HG02571 (cell line): Measurements from ENCODE around the gene CKMT1B.
"Not testable (repeated sequence)": the region's sequence is repeated elsewhere in the genome, so short reads cannot be mapped to it uniquely, and the experiment has no call there.

Source experiments
- ATAC-seq: cut with Tn5 transposase; IDR thresholded peaks from one replicate; pipeline ENCODE4 v1.9.1; 2021; ENCODE audit warnings: mild to moderate bottlenecking, moderate library complexity; ENCODE audit not compliant: unreplicated experiment

The CKMT1B gene

DNA sequence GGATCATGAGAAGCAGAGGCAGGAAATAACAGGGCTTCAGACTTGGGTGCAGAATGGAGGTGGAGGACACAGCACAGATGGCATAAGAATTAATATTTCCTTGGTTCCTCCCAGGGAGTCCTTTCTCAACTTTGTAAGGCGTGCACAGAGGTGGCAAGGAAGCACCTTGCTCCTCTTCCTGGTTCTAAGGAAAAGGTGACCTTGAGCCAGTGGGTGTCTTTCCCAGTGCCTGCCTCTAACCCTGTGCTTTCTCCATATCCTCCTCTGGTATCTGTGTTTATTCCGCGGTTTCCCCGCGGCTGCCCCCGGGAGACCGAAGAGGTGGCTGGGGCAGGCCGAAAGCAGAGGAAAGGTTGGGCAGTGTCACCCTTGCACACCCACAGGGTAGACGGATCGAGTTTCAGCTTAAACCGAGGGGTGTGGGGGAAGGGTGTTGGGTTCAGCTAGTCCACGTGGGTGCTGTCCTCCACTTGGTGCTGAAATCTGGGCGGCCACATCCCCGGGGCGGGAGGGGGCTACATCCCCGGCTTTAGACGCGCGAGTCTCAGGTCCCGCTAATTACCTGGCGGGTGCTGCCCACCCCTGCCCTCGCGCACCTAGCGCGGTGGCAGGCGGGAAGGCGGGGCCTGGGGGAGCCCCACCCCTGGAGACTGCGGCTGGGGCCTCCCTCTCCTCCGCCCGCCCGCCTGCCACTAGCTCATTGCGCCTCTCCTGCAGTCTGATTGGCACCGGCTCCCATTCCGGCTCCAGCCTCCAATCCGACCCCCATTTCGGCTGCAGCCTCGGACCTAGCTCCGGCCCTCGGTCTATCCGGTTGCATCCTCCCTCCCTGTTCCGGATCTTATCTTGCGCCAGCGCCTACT lies at the start of gene CKMT1B:
TSS of gene CKMT1B (plus strand) at position 700 of the 863 bp plus-strand sequence. CDS start 192 bp downstream, outside the sequence.
- ATAC-seq, result not testable (repeated sequence)

DNA sequence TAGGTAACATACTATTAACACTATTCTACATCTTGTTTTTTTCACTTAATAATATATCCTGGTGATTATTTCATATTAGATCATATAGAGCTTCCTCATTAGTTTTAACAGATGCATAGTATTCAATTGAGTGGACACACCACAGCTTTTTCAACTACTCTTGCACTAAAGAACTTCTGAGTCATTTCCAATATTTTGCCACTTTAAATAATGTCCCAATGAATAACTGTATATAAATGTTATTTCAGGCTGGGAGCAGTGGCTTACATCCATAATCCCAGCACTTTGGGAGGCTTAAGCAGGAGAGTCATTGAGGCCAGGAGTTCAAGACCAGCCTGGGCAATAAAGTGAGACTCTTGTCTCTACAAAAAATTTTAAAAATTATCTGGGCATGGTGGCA lies 49.6 kb upstream of the CKMT1B start:
- ATAC-seq, result no peak

DNA sequence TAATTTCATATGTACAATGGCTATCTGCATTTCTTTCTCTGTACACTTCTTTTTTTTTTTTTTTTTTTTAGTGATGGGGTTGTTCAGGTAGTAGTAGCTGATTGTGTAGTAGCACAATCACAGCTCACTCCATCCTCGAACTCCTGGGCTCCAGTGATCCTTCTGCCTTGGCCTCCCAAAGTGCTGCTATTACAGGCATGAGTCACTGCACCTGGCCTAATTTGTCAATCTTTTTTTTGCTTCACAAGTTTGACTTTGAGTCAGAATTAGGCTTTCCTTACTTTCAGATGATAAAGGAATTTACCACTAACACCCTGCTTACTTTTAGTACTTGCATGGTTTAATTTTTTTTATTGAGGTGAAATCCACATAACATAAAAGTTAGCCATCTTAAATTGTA lies 48.4 kb upstream of the CKMT1B start:
- no peak for ATAC-seq

DNA sequence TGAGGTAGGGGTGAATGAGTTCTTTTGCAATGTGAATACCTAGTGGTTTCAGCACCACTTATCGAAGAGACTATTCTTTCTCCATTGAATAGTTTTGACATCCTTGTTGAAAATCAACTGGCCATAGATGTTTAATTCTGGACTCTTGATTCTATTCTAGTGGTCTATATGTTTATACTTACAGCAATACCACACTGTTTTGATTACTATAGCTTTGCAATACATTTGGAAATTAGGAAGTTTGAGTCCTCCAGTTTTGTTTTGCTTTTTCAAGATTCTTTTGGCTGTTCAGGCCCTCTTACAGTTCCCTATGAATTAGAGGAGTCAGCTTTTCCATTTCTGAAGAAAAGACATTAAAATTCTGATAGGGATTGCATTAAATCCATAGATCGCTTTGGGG lies 46.3 kb upstream of the CKMT1B start:
- no peak for ATAC-seq

DNA sequence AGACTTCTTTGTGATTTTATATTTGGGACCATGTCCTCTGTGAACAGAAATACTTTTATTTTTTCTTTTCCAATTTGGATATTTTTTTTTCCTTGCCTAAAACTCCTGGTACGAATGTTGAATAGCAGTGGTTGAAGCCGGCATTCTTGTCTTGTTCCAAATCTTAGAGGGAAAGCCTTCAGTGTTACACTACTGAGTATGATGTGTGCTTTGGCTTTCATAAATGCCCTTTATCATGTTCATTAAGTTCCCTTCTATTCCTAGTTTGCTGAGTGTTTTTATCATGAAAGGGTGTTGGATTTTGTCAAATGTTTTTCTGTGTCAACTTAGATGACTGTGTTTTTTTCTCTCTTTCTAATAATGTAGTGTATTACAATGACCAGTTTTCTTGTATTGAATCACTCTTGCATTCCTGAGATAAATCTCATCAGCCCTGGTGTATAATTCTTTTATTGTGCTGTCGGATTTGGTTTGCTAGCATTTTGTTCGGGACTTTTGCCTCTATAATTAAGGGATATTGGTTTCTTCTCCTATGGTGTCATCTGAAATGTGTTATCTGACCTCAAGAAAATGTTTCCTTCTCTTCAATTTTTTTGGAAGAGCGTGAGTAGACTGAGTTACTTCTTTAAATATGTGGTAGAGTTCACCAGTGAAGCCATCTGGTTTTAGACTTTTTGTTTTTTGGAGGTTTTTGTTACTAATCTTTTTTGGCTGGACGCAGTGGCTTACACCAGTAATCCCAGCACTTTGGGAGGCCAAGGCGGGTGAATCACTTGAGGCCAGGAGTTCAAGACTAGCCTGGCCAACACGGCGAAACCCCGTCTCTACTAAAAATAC lies 43.1 kb upstream of the CKMT1B start:
- no peak for ATAC-seq

DNA sequence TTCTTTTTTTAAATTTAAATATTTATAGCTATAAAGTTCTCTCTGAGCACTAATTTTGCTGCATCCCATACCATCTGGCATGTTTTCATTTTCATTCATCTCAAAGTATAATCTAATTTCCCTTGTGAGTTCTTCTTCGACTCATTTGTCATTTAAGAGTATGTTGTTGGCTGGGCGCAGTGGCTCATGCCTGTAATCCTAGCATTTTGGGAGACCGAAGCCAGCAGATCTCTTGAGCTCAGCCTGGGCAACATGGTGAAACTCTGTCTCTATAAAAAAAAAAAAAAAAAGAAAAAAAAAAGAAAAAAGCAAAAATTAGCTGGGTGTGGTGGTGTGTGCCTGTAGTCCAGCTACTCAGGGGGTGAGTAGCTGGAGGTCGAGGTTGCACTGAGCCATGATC lies 41.6 kb upstream of the CKMT1B start:
- no peak for ATAC-seq

DNA sequence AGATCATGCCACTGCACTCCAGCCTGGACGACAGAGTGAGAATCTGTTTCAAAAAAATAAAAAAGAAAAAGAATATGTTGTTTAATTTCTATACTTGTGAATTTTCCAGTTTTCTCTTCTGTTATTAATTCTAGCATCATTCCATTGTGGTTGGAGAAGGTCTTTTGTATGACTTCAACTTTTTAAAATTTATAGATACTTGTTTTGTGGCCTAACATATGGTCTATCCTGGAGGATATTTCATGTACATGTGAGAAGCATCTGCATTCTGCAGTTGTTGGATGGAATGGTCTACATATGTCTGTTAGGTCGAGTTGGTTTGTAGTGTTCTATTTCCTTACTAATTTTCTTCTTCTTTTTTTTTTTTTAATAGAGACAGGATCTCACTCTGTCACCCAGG lies 40.8 kb upstream of the CKMT1B start:
- ATAC-seq, result no peak

DNA sequence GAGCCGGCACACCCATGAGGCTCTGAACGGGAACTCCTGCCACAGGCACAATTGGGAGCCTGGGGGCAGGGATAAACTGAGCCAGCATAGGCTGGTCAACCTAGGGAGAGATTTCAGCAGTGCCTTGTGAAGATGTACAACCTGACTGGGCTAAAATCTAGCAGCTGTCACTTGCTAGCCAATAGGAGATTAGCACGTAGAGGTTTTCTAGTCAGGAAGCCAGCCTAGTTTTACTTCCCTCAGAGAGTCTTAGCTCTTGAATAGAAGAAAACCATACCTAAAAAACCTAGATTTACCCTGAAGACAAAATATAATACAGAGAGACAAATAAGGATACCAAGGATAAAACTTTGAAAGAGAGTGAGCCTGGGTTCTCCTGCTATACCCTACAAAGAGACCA lies 31.1 kb upstream of the CKMT1B start:
- not testable (repeated sequence) for ATAC-seq

DNA sequence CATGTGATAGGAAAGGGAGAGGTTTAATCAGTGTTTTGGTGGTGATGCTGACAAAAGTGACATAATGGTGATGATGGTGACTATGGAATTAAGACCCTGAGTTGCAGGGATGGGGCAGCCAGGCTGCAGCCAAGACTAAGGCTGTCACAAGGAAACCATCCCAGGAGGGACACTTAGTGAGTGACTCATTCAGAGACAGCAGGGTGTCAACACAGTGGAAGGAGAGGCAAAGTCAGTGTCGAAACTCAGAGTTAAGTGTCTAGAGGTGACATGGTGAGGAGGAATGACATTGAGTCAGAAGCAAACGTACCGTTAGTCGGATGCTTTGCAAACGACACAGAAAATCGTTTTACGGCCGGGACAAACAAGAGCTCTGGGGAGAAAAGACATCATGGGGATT lies 30.0 kb upstream of the CKMT1B start:
- ATAC-seq, result not testable (repeated sequence)

DNA sequence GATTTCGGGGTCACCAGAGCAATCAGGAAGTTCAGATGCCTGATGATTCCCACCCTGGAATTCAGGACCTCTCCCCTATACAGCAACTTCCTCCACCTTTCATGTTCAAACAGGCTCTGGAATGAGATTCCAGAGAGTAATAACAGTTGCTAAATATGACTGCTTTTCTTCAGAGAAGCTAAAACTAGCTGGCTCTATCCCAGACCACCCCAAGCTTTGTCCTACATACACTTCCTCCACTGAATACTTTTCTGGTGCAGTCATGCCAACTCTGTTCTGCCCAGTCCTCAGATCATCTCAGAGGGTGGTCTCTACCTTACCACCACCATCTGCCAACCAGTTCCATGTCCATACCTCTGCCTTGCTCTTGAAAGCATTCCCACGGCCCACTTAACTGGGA lies 27.2 kb upstream of the CKMT1B start:
- not testable (repeated sequence) for ATAC-seq

DNA sequence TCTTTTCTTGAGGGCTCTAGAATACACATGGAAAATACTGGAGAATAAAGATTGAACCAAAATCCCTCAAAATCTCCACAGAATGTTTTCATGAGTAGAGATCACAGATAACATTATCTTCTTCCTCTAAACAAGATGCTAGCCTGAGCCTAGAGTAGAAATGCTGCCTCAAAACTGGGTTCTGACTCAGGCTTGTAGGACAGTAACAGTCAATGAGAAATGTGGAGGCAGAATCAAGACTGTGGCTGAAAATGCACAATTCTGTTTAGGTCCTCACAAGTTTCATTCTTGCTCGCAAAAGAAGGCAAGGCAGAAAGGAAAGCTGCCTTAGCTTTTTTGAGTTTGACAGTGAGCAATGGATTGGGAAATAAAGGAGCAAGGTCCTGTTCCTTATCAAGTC lies 19.2 kb upstream of the CKMT1B start:
- not testable (repeated sequence) for ATAC-seq

DNA sequence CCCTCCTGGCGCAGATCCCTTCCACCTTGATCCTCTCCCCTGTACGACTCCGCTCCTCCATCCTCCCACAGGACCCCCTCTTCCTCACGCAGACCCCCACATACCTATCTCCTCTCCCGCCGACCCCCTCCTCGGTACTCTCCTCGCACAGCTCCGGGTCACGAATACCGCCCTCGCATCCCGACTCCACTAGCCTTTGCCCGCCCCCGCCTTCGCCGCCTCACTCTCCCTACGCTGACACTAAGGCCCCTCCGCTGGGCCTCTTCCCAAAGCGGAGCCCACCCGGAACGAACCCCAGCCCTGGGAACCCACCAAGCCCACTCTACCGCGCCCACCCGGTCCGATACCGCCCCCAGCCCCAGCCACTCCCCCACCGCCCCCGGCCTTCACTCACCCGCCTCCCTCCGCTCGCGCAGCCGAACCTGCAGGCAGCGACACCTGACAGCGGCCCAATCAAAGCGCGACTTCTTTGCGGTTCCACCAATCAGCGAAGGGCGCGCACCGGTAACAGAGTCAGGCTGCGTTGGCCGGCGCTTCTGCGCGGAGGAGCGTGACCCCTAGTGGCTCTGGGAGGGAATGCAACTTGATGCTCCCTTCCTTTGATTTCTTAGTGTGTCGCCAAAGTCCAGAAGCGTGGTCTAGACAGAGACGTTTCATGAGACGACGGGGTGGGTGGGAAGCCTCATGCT lies 3.9 kb upstream of the CKMT1B start, which contains the start of gene PPIP5K1:
TSS of gene PPIP5K1 (minus strand) at position 431 of the 689 bp plus-strand sequence. CDS start 5,704 bp downstream, outside the sequence.
- peak; percentile 96 for ATAC-seq

DNA sequence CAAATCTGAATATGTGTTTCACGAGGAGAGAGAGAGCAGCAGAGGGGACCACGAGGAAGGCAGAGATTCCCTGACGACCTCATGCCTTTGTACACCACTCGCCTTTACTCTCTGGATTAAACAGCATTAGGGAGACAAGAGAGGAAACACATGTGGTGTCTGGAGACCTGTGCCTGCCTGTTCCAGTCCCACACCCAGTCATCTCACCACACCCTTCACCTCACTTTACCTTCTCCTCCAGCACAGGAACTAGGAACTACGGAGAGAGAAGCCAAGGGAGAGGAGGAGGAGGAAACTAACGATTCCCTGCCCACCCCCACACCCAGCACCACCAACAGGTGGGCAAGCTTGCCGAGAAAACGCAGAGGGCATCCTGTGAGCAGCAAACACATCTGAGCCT lies 986 bp upstream of the CKMT1B start:
- not testable (repeated sequence) for ATAC-seq

DNA sequence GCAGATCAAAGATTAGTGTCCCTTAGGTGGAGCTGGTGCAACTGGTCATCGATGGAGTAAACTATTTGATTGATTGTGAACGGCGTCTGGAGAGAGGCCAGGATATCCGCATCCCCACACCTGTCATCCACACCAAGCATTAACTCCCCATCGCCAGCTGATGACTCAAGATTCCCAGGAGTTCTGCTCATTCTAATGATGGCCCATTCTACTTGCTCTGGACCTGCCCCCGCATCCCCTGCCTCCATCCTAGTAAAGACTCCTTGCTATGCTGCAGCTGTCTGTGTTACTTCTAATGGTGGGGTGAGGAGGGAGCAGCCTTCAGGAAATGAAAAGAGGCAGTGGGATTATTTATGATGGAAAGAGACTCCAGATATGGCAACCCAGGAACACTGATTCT lies 5.3 kb downstream of the CKMT1B start:
- not testable (repeated sequence) for ATAC-seq

DNA sequence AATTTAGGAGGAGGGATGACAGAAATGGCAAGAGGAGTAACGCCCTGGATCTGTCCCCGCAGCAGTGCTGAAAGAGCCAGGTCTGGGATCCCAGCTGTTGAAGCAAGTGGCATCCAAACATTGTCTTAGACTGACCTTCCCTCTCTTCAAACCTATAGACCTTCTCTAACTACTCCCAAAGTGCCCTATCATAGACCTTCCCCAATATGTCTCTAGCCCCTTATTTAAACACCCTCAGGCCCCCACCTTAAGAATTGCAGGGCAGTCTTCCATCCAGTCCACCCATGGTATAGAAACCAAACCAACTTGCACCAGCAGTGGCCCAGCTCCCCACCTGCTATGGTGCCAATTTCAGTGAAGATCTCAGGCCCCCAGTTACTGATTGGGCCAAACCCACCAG lies 6.4 kb downstream of the CKMT1B start:
- ATAC-seq, result not testable (repeated sequence)

DNA sequence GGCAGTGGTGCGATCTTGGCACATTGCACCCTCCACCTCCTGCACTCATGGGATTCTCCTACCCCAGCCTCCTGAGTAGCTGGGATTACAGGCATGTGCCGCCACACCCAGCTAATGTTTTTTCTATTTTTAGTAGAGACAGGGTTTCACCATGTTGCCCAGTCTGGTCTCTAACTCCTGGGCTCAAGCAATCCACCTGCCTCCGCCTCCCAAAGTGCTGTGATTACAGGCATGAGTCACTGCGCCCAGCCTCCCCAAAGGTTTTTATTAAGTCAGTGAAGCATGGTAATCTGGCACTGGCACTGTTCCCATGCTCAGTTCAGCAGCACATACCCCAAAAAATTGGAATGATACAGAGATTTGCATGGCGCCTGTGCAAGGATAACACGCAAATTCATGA lies 8.4 kb downstream of the CKMT1B start:
- not testable (repeated sequence) for ATAC-seq

DNA sequence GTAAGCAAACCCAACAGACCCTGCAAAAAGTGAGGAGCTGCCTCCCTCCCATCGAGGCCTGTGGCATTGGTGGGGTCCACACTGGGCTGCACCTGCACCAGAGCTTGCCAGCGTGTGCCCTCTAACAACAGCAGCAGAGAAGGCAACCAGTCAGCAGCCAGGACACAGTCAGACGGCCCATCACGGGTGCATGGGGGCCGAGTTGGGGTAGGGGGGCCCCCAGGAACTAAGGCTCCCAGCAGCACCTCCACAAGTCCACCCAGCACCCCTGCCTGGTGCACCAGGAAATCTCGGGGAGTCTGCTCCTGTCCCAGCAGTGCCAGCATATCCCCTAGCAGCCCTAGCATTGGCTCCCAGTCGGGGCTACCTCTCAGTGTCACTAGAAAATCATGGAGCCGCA lies 23.9 kb downstream of the CKMT1B start:
- not testable (repeated sequence) for ATAC-seq

DNA sequence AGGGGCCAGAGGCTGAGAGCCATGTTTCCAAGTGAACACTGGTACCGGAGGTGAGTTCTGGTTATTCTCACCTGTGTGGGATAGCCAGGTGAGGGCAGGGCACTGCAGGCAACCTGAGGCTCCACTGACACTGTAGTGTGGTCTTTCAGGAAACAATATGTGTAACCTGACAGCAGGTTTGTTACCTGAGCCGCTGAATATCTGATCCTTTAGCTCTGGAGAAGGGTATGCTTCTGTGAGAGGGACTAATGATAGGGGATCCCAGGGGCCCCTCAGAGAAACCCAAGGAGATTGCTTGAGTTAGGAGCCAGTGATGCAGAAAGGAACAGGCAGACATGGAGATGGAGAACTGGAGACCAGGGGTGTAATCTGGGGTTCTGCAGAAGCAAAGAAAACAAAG lies 24.9 kb downstream of the CKMT1B start, which contains the start of gene STRC:
TSS of gene STRC (minus strand) at position 101 of the 400 bp plus-strand sequence. CDS start at position 23, 78 bp downstream.
- not testable (repeated sequence) for ATAC-seq

DNA sequence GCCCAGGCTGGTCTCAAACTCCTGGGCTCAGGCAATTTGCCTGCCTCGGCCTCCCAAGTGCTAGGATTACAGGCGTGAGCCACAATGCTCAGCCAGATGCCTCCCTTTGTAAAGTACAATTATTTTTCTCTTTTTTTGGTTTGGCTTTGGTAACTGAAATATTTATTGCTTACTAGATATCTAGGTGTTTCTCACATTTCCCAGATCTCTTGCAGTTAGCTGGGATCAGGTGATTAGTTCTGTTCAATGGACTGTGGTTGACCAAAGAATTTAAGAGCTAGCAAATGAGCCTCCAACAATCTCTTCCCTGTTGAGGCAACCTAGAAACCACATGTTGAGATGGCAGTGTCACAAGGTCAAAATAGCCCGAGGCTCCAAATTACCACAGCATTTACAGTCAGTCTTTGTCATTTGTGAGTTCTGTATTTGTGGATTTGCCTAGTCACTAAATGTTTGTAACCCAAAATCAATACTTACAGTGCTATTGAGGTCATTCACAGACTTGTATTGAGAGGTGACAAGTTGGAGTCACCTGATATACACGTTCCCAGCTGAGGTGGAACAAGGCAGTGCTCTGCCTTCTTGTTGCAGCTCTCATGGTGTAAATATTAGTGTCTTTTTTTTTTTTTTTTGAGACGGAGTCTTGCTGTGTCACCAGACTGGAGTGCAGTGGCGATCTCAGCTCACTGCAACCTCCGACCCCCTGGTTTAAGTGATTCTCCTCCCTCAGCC lies 28.4 kb downstream of the CKMT1B start:
- not testable (repeated sequence) for ATAC-seq

DNA sequence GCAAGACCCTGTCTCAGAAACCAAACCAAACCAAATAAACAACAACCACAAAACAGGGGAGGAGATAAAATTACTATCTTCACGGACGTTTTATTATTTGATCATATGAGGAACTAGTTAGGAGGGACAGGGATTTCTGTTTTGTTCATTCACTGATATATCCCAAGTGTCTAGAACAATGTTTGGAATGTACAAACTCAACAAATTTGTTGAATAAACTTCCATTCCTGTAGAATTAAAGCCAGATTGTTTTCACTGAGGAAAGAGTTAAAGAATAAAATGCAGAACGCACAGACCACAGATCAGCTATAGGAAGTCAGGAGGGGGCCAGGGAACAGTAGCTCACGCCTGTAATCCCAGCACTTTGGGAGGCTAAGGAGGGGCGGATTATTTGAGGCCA lies 31.3 kb downstream of the CKMT1B start:
- ATAC-seq, result no peak
